Stimulated activated CD8-positive, alpha-beta memory T cell treated with anti-CD3 and anti-CD28 coated beads, Interleukin-2, amount 100 ng/mL, for 1 hour (primary cell): ENCODE data around the gene KTN1.

ENCODE experiments used
- DNase-seq, 2 donors: peaks; one replicate each; pipeline ENCODE4 v3.0.0-alpha.2; 2020; ENCODE audit warnings: low read depth in 2 of 2

The KTN1 gene, protein sequence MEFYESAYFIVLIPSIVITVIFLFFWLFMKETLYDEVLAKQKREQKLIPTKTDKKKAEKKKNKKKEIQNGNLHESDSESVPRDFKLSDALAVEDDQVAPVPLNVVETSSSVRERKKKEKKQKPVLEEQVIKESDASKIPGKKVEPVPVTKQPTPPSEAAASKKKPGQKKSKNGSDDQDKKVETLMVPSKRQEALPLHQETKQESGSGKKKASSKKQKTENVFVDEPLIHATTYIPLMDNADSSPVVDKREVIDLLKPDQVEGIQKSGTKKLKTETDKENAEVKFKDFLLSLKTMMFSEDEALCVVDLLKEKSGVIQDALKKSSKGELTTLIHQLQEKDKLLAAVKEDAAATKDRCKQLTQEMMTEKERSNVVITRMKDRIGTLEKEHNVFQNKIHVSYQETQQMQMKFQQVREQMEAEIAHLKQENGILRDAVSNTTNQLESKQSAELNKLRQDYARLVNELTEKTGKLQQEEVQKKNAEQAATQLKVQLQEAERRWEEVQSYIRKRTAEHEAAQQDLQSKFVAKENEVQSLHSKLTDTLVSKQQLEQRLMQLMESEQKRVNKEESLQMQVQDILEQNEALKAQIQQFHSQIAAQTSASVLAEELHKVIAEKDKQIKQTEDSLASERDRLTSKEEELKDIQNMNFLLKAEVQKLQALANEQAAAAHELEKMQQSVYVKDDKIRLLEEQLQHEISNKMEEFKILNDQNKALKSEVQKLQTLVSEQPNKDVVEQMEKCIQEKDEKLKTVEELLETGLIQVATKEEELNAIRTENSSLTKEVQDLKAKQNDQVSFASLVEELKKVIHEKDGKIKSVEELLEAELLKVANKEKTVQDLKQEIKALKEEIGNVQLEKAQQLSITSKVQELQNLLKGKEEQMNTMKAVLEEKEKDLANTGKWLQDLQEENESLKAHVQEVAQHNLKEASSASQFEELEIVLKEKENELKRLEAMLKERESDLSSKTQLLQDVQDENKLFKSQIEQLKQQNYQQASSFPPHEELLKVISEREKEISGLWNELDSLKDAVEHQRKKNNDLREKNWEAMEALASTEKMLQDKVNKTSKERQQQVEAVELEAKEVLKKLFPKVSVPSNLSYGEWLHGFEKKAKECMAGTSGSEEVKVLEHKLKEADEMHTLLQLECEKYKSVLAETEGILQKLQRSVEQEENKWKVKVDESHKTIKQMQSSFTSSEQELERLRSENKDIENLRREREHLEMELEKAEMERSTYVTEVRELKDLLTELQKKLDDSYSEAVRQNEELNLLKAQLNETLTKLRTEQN (N-terminal part only)

DNA sequence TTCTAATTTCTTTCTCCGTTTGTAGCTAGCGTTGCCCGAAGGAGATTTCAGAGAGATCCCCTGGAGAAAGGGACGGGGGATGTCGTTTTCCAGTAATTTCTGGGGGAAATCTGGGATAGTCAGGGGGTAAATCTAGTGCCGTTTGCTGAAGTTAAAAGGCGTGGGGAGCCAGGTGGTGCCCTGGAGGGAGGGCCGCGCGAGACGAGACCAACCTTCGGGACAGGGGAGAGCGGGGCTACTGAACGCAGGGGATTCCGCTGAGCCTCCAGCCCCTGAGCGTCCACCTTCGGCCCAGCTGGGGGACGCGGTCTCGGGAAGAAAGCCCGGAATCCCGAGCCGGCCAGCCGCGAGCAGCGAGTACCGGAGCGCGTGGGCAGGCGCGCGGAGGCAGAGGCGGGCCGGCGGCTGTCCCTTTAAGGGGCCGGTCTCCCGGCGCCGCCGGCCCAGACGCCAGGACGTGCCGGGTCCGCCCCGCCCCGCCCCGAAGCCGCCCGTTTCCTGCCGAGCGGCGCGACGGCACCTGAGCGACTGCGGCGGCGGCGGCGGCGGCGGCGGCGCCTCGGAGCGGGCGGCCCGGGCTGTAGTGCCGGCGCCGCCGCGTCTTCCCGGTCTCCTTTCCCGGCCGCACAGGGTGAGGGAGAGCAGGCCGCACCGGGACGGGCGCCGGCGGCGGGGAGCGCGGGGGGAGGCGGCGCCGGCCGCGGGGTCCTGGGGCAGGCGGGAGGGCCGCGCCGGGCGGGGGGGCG, at the start of gene KTN1:
TSS of gene KTN1 (plus strand) at position 484 of the 746 bp plus-strand sequence. CDS start 31,842 bp downstream, outside the sequence.
- peak; percentile 61 to 74 for DNase-seq

DNA sequence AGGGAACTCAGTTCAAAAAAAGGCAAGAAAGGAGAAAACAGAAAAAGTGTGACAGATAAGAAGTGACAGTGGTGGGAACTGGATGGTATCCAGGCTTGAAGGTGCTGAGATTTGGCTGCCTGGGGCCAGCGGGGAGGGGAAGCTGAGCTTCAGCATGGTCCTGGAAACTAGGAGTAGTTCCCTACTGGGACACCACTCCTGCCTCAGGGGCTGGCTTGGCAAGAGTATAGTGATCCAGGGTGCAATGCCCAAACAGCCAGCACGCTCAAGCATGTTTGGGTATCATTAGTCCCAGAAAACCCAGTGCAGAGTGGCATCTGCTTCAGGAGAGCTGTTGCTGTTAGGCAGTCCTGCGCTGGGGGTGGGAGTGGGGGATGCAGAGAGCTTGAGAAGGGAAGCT, 49.5 kb upstream of the KTN1 start:
- no peak for DNase-seq

DNA sequence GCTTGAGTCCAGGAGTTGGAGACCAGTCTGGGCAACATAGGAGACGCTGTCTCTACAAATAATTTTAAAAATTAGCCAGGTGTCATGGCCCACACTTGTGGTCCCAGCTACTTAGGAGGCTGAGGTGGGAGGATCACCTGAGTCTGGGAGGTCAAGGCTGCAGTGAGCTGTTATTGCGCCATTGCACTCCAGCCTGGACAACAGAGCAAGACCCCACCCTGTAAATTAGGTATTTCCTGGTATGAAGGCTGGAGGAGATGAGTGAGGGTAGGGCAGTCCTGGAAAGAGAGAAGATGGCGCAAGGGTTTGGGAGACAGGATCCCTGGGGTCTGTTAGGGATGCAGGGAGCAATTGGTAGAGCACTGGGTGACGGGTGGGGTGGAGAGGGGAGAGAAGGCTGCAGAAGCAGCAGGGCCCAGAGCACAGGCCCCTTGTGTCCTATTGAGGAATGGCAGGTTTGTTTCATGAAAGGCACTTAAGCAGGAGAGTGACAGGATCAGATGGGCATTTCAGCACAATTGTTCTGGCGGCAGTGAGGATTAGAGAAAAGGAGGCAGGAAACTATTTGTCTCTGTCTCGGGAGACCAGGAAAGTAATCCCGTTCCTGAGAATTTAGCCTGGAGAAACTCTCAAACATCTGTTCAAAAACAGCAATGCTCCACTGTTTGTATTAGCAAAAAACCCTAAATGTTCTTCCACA, 47.2 kb upstream of the KTN1 start:
- no peak for DNase-seq

DNA sequence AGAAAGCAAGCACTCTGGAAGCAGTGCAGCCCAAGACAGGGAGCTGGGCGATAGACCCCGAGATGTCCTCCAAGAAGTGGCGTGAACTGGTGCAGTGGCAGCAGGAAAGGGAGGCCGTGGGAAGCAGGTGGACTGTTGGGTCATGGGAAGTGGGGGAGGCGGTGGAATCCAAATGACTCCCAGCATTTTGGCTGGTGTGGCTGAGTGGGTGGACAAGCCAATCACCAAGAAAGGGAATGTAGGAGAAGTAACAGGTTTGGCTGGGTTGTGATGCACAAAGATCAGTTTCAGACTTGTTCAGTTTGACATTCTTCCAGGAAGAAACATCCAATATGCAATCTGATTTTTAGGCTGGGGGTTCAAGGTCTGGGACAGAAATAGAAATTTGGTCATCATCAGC, 46.0 kb upstream of the KTN1 start:
- DNase-seq, result no peak

DNA sequence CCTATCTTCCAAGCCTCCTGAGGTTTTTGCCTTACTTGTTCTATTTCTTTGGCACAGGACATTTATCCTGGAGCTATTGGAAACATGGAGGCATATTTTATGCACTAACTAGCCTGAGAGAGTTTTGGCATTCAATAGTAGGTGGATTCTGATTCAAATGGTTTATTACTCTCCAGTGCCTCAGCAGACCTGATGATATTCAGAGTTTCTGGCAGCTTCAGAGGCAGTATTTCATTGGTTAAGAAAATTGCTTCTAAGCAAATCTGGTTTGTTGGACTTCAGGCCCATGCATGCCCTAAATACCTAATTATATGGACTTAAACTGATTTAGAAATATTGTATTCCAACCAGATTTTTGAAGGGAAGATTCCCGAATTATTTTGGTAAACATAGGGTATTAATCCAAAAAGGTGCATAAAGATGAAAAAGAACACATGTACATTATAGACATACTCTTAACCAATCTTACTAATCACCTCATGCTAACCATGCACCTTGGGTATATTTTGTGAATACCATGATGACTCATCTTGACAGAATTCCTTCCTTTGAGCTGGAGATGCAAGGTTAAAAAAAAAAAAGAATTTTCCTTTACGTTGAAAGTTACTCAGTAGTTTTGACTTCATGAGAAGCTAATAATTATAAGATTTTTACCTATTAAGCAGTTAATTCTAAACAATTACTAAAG, 44.3 kb upstream of the KTN1 start:
- DNase-seq, result no peak

DNA sequence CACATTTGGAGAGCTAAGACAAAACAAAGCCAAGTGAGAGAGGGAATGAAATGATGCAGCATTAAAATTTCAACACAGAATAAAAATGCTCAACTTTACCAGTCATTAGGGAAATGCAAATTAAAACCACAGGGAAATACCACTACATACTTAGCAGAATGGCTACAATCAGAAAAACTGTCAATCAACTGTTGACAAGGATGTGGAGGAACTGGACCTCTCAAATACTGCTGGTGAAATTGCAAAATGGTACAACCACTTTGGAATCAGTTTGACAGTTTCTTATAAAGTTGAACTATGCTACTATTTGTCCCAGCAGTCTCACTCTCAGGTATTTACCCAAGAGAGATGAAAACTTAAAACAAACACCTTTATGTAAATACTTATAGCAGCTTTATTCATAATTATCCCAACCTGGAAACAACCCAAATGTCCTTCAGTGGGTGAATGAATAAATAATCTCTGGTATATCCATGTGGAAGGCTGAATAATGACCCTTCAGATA, 43.8 kb upstream of the KTN1 start:
- no peak for DNase-seq

DNA sequence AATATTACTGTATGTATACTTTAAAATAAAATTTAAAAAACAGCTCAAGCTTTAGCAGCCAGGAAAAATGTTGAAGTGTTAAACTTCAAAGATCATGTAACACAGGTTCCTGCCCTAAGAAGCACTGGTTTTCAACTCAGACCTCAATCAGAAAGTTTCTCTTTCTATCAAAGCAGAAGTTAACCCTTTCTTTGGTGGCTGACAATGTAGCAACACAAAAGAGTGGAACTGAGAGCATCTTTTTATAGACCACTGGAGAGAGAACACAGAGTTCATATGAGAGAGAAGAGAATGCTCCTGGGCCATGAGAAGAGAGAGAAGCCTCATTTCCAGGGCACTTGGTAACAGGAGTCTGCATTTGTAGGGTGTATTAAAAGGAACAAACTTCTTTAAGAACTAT, 42.2 kb upstream of the KTN1 start:
- DNase-seq, result no peak

DNA sequence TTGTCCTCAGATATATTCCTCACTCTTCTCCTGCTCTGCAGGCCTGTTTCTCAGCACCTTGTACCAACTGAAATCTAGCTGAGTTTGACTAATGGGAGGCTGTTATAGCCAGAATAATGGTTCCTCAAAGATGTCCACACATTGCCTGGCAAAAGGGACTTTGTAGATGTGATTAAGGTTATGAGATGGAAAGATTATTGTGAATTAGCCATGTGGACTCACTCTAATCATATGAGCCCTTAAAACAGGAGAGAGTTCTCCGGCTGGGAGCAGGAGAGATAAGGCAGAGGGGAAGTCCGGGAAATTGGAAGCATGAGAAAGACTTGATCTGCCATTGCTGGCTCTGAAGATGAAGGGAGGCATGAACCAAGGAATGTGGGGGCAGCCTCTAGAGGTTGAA, 40.0 kb upstream of the KTN1 start:
- DNase-seq, result no peak

DNA sequence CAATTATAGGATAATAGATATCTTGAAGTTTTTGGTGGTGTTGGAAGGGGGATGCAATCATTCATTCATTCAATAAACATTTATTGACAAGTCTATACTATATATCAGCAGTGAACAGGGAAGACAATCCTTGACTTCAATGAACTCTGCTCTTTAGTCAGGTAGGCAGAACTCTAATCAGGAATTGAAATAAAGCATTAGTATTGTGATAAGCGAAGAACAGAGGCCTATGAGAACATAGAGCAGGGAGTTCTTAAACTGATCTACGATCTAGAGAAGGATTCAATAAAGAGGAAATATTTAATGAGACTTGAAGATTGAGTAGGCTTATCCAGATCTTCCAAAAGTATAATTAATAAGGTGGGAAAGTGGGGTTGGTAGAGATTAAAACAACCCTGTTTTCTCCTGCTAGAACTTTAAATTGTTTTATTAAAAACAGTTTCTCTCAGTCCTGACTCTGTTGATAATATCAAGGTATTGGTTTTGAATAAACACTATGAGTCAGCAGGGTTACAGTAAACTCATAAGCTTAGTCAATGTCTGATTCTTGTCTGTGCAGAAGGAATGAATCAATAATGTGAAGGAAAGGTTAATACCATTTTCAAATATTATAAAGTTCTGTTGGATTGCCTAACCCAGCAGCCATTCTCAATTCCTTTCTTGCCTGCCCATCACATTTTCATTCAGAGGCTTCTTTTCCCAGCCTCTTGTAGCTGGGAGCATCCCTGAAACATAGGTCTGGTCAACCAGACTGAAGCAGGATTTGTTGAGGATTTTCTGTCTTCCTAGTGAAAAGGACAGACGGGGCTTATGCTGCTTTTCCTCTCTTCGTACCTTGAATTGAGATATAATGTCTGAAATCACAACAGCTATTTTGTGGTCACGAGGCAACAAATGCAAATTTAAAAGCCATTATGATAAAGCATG, 38.9 kb upstream of the KTN1 start:
- no peak for DNase-seq

DNA sequence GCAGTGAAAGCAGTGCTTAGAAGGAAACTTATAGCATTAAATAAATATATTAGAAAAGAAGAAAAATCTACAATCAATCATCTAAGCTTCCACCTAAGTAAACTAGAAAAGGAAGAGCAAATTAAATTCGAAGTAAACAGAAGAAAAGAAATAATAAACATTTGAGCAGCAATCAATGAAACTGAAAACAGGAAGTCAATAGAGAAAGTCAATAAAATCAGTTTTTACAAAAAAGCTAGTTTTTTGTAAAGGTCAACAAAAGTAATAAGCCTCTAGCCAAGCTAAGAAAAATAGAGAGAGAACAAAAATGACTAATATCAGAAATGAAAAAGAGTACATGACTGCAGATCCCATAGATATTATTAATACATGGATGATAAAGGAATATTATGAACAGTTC, 34.2 kb upstream of the KTN1 start:
- DNase-seq, result no peak

DNA sequence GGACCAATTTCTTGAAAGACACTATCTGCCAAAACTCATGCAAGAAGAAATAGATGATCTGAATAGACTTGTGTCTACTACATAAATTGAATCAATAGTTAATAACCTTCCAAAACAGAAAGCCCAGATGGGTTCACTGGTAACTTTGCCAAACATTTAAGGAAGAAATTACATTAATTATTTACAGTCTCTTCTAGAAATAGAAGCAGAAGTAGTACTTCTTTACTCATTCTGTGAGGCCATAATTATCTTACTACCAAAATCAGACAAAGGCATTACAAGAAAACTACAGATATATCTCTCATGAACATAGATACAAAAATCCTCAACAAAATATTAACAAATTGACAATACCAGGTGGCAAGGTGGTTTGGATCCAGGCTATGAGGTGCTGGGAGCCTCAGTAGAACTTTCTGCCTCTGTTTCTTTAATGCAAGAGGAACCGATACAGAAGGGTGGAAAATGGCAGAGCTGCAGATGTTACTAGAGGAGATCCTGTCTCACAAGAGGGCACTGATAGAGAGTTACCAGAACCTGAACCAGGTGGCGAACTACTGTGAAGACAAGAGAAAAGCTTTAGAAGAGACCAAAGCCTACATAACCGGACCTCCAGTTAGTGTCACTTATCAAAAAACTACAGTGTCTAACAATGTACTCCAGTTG, 33.7 kb upstream of the KTN1 start:
- no peak for DNase-seq

DNA sequence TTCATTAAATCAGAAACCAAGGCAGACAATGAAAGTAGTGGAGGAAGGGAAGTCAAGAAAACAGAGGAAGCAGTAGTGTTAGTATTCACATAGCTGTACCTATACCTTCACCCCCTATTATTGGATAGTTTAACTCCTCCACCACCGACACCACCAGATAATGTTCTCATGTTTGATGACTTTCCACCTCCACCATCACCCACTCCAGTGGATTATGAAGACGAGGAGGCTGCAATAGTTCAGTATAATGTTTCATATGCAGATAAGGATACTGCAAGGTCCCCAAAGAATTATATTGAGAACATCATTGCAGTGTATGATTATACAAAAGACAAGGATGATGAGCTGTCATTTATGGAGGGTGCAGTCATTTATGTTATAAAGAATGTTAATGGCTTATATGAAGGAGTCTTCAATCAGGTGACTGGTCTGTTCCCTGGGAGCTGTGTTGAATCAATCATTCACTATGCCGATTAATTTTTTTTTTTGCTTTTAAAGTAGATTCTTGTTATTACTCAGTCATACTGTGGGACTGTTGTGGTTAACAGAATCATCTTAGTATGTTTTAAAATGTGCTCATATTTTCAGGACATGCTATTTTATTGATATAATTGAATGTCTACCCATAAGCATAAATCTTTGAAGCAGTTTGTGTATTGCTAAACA, 32.2 kb upstream of the KTN1 start:
- DNase-seq, result no peak

DNA sequence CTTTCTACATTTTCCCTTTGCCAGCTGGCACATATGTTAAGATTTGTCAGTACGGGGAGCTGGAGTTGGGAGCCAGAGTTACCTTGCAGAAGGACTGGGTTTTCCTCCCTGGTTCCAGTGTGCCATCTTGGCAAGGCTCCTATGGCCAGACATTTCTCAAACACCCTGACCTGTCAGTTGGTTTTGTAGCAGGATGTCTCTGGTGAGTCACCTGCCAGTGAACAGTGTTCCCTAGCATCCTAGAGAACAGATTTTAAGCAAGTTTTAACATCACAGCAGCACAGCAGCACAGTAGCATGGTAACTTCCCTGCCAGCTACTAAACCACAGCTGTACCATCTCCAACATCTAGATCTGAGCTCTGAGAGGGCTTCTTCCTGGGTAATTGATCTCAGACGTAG, 26.2 kb upstream of the KTN1 start:
- no peak for DNase-seq

DNA sequence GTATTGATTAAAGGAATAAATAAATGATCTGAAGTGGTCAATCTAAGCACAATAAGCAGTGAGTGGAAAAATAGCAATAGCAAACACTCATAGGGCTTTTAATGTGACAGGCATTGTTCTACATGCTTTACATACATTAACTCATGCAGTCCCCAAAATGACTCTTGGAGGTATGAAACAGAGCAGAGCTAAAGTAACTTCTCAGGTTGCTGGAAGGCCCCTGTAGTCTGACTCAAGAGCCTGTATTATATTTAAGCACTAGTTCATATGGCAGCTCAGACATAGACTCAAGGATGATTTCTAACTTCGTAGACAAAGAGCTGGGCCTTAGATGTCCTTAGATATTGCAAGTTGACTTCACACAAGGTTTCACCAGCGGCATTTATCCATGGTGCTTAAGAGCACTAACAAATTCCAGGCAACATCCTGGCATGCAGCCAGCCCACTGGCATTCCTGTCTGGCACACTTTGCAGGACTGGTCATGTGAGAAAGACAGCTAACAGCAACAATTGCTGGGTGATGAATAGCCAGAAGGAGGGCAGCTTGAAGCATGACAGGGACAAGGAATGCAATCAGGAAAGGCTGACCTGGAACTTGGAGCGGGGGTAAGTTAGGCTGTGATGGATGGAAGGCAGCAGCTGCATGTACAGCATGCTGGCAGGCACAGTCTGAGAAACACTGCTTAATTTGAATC, 22.9 kb upstream of the KTN1 start:
- DNase-seq, result no peak

DNA sequence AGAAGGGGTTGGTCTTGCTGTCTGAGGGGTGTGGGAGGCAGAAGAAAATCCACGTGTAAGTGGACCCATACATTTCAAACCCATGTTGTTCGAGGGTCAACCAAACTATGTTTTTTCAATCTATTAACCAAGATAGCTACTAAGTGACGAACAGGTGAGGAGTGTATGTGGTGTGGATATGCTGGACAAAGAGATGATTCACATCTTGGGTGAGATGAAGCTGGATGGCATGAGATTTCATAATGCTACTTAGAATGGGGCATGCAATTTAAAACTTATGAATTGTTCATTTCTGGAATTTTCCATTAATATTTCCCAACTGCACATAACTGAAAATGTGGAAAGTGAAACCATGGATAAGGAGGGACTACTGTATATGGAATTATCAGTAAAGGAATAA, 17.9 kb upstream of the KTN1 start:
- DNase-seq, result no peak

DNA sequence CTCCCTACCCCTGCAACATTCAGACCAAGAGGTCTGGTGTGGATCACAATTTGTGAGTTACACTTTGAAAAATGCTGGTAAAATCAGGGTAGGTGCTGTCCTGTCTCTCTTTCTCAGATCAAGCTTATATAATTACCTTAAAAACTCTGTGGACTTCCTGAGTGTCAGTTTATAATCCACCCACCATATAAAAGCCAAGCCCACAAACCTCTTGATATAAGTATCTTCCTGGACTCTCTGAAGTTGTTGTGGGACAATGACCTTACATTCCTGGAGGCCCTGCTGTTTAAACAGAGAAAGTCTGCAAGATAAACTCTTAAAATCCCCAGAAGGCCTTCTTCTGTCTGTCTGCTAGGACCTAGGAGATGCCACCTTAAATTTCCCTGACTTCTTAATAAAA, 11.4 kb upstream of the KTN1 start:
- DNase-seq, result no peak
